Lower lobe of right lung (tissue), 2 donors: Measurements from ENCODE around the gene PCDHGA11. TPM values are rescaled to one million over a fixed set of nuclear protein-coding genes. Genes with fewer than 3 reads are reported as not detected.
A peak's percentile ranks its signal among the peaks of the same experiment; 100 is the strongest.
"Not testable (repeated sequence)": the region's sequence is repeated elsewhere in the genome, so short reads cannot be mapped to it uniquely, and the experiment has no call there.

Source experiments
- ATAC-seq, 2 donors: fragments of 200-7000 bp; cut with Tn5 transposase; one replicate each; pipeline ENCODE4 v1.9.1; 2020 to 2022; ENCODE audit warnings: mild to moderate bottlenecking in 2 of 2, moderate library complexity in 2 of 2
- DNase-seq: peaks from one replicate; pipeline ENCODE4 v3.0.0-alpha.2; 2020
- H3K27ac ChIP-seq: fragments of 200-600 bp; one replicate; pipeline ENCODE4 v1.8.0; 2022
- H3K27me3 ChIP-seq: fragments of 200-600 bp; one replicate; pipeline ENCODE4 v1.8.0; 2022; ENCODE audit warnings: low read depth
- H3K36me3 ChIP-seq: fragments of 200-600 bp; one replicate; pipeline ENCODE4 v1.8.0; 2022; ENCODE audit warnings: mild to moderate bottlenecking
- H3K4me1 ChIP-seq: fragments of 200-600 bp; one replicate; pipeline ENCODE4 v1.8.0; 2022
- H3K4me3 ChIP-seq: fragments of 200-600 bp; one replicate; pipeline ENCODE4 v1.8.0; 2022; ENCODE audit warnings: mild to moderate bottlenecking
- H3K9me3 ChIP-seq: fragments of 200-600 bp; one replicate; pipeline ENCODE4 v1.8.0; 2022
- CTCF ChIP-seq: fragments of 200-600 bp; IDR thresholded peaks from one replicate; pipeline ENCODE4 v1.8.0; 2022; ENCODE audit warnings: antibody characterized with exemption, mild to moderate bottlenecking
- intact Hi-C: fragments of 100-400 bp; cut with DNase I; formaldehyde crosslinking; loops from one replicate; pipeline ENCODE4 v1.11.0; 2022
- total RNA-seq: library from RNA; stranded (reverse); fragmentation: NEBNext Ultra II Directional; extraction: Animal tissue kit (Norgen Biotek cat#: 25700); gene quantifications from one replicate; pipeline ENCODE4 v1.2.1, GENCODE V29; 2021
- donor health status: DM: no; HTN: yes; CAD: no; lungs with severe emphysema.

PCDHGA11 gene
- total RNA-seq, 1 donor from 2014 or later: 3.2 TPM

- Histone ChIP-seq H3K4me3 (no peak overlapping the region), H3K36me3 (no peaks in the 10 kb centered on the region), H3K27ac (no peak overlapping the region), H3K27me3 (peaks cover 27% of the 10 kb centered on the region), H3K4me1 (no peaks in the 10 kb centered on the region), H3K9me3 (peaks cover 83% of the 10 kb centered on the region)
- DNase-seq (no peak), ATAC-seq (no peak)
- intact Hi-C loops: no loop called here
- no peak for TF ChIP-seq CTCF
Observed at GRCh38 chr5:141389153-141390042, 31.5 kb upstream of the PCDHGA11 start.

- Histone ChIP-seq H3K4me3 (no peak within 1 kb of the TSS), H3K36me3 (no peaks in the 10 kb centered on the region), H3K4me1 (no peaks in the 10 kb centered on the region), H3K9me3 (peaks cover 77% of the 10 kb centered on the region), H3K27me3 (peaks cover 48% of the 10 kb centered on the region), H3K27ac (no peak within 1 kb of the TSS)
- ATAC-seq (no peak), DNase-seq (no peak)
- no peak for TF ChIP-seq CTCF
- intact Hi-C loops: no loop called here
Observed at GRCh38 chr5:141392429-141393198, 28.2 kb upstream of the PCDHGA11 start, which contains the start of gene PCDHGA8. PCDHGA8 (plus strand) TSS chr5:141392633; CDS start chr5:141392814, 181 bp downstream.

- intact Hi-C loops: no loop called here
- ATAC-seq (no peak), DNase-seq (no peak)
- no peak for TF ChIP-seq CTCF
- Histone ChIP-seq H3K27ac (no peak overlapping the region), H3K4me3 (no peak overlapping the region), H3K4me1 (no peaks in the 10 kb centered on the region), H3K9me3 (peaks cover 79% of the 10 kb centered on the region), H3K27me3 (peaks cover 48% of the 10 kb centered on the region), H3K36me3 (no peaks in the 10 kb centered on the region)
Observed at GRCh38 chr5:141393267-141393666, 27.6 kb upstream of the PCDHGA11 start.

GRCh38 chr5:141394401-141395187 is 26.3 kb upstream of the PCDHGA11 start:
- intact Hi-C loops, ATAC-seq, H3K4me3 ChIP-seq, H3K36me3 ChIP-seq, H3K27ac ChIP-seq, H3K4me1 ChIP-seq, DNase-seq: not testable (repeated sequence)
- peaks cover 77% of the 10 kb centered on the region for H3K9me3 ChIP-seq
- peaks cover 53% of the 10 kb centered on the region for H3K27me3 ChIP-seq

GRCh38 chr5:141397756-141398551 is 22.9 kb upstream of the PCDHGA11 start, which contains the start of gene PCDHGB5:
PCDHGB5 (plus strand) TSS chr5:141397947; CDS start chr5:141398128, 181 bp downstream.
- peaks cover 47% of the 10 kb centered on the region for H3K27me3 ChIP-seq
- H3K36me3 ChIP-seq, H3K4me1 ChIP-seq, DNase-seq, H3K27ac ChIP-seq, intact Hi-C loops: not testable (repeated sequence)
- H3K4me3 ChIP-seq: peak within 1 kb of the TSS; percentile 39
- TF ChIP-seq CTCF: peak; percentile 60
- peaks cover 68% of the 10 kb centered on the region for H3K9me3 ChIP-seq
- ATAC-seq: peak; percentile 93 to 98
